ENCODE data around the gene PDCL2.

The PDCL2 gene

DNA sequence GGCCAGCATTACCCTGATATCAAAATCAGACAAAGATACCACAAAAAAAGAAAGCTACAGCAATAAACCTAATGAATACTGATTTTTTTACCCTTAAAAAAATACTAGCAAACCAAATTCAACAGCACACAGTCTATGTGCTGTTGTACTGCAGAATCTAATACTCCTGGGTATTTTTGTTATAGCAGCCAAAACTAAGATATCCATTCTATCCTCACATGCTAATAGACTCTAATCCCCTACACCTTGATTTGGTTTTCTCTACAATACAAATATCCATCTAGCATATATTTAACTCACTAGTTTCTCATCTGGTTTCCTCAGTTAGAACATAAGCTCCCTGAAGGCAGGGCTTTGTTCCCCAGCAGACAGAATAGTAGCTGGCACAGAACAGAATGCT lies 57.7 kb downstream of the PDCL2 start:
- no peak for DNase-seq

DNA sequence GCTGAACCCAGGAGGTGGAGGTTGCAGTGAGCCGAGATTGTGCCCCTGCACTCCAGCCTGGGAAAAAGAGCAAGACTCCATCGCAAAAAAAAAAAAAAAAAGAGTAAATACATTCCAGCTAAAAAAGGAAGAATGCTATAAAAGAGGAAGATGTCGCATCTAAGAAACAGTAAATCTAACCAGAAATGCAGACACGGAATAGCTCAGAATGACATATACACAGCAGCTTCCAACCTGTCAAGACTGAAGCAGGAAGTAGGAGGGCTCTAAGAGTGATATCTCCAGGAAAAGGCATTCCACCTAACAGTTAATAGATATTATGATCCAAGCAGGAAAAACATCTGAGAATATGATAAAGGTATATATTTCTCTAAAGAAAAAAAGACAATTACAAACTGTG lies 61.4 kb downstream of the PDCL2 start:
- DNase-seq = no peak

DNA sequence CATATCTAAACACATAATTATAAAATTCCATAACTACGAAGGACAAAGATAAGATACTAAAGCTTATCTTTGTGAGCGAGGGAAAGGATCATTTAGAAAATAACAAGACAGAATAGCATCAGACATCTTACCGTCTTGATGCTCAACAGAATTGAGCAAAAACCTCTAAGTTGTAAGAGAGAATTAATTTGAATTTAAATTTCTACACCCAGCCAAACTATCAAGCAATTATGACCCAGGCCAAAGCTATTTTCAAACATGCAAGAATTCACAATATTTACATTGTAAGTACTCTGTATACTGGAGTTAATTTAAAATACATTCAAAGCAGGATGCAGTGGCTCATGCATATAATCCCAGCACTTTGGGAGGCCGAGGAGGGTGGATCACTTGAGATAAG lies 61.9 kb downstream of the PDCL2 start:
- no peak for DNase-seq

DNA sequence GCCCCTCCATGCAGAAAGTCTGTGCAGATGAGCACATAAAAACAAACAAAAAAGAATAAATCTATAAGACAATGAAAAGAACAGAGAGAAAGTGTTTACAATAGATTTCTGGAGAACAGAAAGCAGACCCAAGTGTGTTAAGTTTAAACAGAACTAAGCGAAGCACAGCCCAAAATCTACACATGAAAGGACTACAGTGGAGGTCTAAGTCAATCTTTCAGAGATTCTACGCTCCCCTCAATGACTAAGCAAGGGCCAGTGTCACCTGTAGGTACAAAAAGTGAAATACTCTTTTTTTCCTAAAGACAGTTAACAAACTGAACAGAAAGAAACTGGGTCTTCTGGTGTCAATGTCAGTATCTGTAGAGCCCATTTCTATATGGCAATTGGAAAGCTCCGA lies 63.6 kb downstream of the PDCL2 start:
- no peak for DNase-seq

DNA sequence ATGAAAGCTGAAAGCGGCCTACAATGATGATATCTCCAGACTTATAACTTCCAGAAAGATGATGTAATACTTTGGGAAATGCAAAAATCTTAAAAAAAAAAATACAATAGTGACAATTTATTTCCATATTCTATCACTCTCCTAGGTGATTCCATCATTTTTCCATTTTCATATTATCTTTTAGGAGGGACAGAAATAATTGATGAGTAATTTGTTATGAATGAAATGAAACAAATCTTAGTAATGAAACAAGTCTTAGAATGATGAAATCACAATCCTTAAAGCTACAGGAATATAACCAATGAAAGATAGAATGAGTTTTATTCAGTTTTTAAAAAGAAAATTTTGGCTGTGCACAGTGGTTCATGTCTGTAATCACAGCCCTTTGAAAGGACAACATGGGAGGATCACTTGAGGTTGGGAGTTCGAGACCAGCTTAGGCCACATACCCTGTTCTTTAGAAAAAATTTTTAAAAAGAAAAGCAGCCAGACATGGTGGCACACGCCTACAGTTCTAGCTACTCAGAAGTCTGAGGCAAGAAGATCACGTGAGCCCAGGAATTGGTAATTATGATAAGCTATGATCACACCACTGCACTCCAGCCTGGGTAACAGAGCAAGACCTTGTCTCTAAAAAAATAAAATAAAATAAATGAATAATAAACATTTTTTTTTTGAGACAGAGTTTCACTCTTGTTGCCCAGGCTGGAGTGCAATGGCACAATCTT lies 67.0 kb downstream of the PDCL2 start:
- peak; percentile 56 for DNase-seq

DNA sequence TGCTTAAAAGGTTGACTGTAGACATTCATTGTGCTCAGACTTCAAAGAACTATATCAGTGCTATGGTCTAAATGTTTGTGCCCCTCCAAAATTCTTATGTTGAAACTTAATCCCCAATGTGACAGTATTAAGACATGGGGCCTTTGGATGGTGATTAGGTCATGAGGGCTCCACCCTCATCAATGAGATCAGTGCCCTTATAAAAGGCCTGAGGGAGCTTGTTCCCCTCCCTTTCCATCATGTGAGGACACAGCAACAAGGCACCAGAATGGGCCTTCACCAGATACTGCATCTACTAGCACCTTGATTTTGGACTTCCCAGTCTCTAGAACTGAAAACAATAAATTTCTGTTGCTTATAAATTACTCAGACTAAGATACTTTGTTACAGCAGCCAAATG lies 73.6 kb downstream of the PDCL2 start:
- no peak for DNase-seq

DNA sequence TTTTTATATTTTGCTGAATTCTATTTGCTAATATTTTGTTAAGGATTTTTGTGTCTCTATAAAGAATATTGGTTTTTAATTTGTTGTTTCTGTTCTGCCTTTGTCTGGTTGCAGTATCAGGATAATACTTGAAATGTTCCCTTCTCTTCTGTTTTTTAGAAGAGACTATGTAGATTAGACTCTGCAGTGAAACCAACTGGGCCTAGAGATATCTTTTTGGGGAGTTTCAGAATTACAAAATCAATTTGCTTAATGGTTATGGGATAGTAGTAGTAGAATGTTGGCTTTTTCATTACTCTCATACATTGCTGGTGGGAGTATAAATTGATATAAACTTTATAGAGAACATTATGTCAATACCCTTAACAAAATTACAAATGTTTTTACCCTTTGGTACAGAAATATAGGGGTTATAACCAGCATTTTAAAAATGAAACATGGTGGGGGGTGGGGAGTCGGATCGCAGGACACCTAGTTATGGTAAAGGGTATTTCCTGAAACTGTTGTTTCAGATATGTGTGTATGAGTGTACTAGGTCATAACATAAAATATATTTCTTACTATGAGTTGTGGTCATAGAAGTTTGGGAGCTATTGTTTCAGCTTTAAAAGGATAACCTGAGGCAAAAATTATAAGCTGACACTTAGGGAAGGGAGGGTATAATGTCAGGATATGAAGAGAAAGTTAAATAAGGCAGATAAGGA lies 74.4 kb downstream of the PDCL2 start:
- no peak for DNase-seq

DNA sequence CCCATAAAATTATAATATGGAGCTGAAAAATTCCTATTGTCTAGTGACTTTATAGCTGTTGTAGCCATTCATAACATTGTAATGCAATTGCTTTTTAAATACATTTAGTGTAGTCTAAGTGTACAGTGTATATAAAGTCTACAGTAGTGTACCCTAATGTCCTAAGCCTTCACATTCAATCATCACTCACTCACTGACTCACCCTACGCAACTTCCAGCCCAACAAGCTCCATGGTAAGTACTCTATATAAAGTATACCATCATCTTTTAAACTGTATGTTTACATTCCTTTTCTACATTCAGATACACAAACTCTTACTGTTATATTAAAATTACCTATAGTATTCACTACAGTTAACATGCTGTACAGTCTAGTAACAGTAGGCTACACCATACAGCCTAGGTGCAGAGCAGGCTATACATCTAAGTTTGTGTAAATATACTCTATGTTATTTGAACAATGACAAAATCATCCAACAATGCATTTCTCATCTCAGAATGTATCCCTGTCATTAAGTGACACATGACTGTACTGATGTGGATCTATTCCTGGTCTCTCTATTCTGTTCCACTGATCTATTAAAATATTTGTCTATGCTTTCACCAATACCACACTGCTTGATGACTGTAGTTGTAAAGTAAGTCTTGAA lies 79.0 kb downstream of the PDCL2 start:
- DNase-seq = peak; percentile 59

DNA sequence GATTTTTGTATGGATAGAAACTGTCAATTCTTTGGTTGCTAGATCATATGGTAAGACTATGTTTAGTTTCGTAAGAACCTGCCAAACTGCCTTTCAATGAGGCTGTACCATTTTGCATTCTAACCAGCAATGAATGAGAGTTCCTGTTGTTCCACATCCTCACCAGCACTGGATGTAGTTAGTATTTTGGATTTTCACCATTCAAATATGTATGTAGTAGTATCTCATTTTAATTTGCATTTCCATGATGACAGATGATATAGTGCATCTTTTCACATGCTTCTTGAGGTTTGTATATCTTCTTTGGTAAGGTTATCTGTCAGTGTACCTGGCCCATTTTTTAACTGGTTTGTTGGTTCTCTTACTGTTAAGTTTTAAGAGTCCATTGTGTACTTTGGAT lies 80.0 kb downstream of the PDCL2 start:
- no peak for DNase-seq

DNA sequence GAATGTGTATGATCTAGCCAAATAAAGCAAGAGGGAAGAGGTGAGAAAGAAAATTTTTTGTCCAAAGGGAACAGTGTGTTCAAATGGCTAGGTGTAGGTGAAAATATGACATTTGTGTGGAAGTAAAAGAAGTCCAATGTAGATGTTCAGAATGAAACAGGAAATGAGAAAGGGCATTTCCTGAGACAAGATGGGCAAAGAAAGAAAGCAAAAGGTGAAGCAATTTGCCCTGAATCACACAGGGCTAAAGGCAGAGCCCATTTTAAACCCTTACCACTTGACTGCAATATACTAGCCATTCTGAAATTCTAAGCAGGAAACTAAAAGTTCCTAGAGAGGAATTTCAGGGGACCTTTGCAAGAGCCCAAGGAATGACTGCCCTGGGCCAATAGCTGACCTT lies 81.4 kb downstream of the PDCL2 start:
- no peak for DNase-seq

DNA sequence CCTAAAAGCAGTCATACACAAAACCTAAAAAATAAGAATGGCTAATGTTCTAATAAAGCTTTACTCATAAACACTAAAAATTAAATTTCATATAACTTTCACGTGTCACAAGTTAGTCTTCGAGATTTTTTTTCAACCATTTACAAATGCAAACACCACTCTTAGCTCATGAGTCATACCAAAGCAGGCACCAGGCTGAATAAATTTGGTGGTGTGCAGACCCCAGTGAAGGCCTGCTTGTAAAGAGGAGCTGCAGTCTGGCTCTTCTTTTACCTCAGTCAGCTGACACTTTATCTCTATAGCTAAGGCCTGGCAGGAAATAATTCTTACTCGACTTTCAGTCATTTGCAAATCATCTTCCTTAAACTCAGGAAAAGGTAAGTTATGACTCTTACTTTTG lies 82.8 kb downstream of the PDCL2 start:
- DNase-seq = peak; percentile 30

DNA sequence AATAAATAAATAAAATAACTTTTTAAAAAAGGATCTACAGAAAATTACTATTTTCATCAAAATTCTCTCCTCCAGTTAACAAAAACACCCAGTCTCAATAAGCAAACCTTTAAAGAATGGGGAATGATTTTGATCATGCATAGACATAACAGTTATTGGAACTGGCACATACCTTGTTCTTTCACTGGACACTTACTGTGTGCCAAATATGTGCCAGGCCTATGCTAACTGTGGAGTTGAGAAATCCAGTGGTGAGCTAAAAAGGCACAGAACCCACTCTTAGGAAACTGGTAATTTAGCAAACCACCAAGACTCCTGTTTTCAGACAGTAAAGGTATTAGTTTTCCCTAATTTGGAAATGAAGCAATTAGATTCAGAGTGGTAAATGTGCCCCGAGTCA lies 84.4 kb downstream of the PDCL2 start:
- no peak for DNase-seq
